CD4-positive, alpha-beta T cell (primary cell): ENCODE data around the gene CLRN3. TPM values are rescaled to one million over a fixed set of nuclear protein-coding genes. Genes with fewer than 3 reads are reported as not detected.

Source experiments
- ATAC-seq: fragments of 200-7000 bp; cut with Tn5 transposase; one replicate; pipeline ENCODE4 v1.10.0; 2022; ENCODE audit warnings: mild to moderate bottlenecking; ENCODE audit not compliant: poor library complexity
- CTCF ChIA-PET: fragments of 350-600 bp; sonication (Branson Sonifier 250); formaldehyde crosslinking; loops from one replicate; lab custom pipeline; 2021; ENCODE audit warnings: antibody characterized with exemption, inconsistent platforms; lab: Charles Lee
- POLR2A ChIA-PET: fragments of 350-600 bp; sonication (Branson Sonifier 250); formaldehyde crosslinking; loops from one replicate; lab custom pipeline; 2021; ENCODE audit warnings: antibody characterized with exemption, inconsistent platforms; lab: Charles Lee
- DNase-seq, 14 experiments: peaks; one replicate each; pipeline ENCODE4 v3.0.0-alpha.2; 2013 to 2020; ENCODE audit warnings: mixed read lengths in 2 of 14
- H3K27ac ChIP-seq, 2 donors: one replicate each; pipeline versions ENCODE4 v1.5.1 to v1.7.0; 2013; ENCODE audit warnings: low read length in 2 of 2, low read depth in 1 of 2, mild to moderate bottlenecking in 1 of 2
- H3K27me3 ChIP-seq, 2 experiments: 1 replicate in 1 of 2; 2 replicates in 1 of 2; pipeline versions ENCODE4 v1.6.1 to v1.7.0; 2013; ENCODE audit warnings: low read length in 2 of 2, control low read depth in 1 of 2, mild to moderate bottlenecking in 1 of 2, moderate library complexity in 1 of 2; ENCODE audit not compliant: insufficient read depth in 2 of 2, control insufficient read depth in 1 of 2
- H3K36me3 ChIP-seq: one replicate; pipeline ENCODE4 v1.6.1; 2013; ENCODE audit warnings: low read length, control low read depth; ENCODE audit not compliant: insufficient read depth
- H3K4me1 ChIP-seq: one replicate; pipeline ENCODE4 v1.6.1; 2013; ENCODE audit warnings: low read length, control low read depth; ENCODE audit not compliant: insufficient read depth
- H3K4me3 ChIP-seq: one replicate; pipeline ENCODE4 v1.5.1; 2013; ENCODE audit warnings: mild to moderate bottlenecking, low read length, moderate library complexity
- H3K9me3 ChIP-seq, 2 experiments: 1 replicate in 1 of 2; 2 replicates in 1 of 2; pipeline versions ENCODE4 v1.6.1 to v1.7.0; 2013; ENCODE audit warnings: low read length in 2 of 2, mild to moderate bottlenecking in 2 of 2, control low read depth in 1 of 2, moderate library complexity in 1 of 2; ENCODE audit not compliant: control insufficient read depth in 1 of 2, insufficient read depth in 1 of 2
- H3K27ac Mint-ChIP-seq: one replicate; pipeline ENCODE4 v1.8.0; 2020; ENCODE audit warnings: mixed read lengths
- H3K27me3 Mint-ChIP-seq: one replicate; pipeline ENCODE4 v1.8.0; 2021; ENCODE audit warnings: mixed read lengths
- H3K36me3 Mint-ChIP-seq: one replicate; pipeline ENCODE4 v1.8.0; 2021; ENCODE audit warnings: low read depth, mixed read lengths
- H3K4me1 Mint-ChIP-seq: one replicate; pipeline ENCODE4 v1.8.0; 2021; ENCODE audit warnings: low read depth, mixed read lengths
- H3K4me3 Mint-ChIP-seq: one replicate; pipeline ENCODE4 v1.8.0; 2020; ENCODE audit warnings: mild to moderate bottlenecking, mixed read lengths
- H3K9me3 Mint-ChIP-seq: one replicate; pipeline ENCODE4 v1.8.0; 2020; ENCODE audit warnings: mixed read lengths
- CTCF ChIP-seq: fragments of 200-600 bp; IDR thresholded peaks from one replicate; pipeline ENCODE4 v1.8.0; 2022; ENCODE audit warnings: antibody characterized with exemption, mild to moderate bottlenecking
- intact Hi-C, 2 experiments: fragments of 100-400 bp; cut with DNase I in 1 of 2; cut with micrococcal nuclease in 1 of 2; formaldehyde crosslinking; loops; one replicate each; pipeline versions ENCODE4 v1.15.1 to v1.9.0; 2023 to 2025; cut with DNase I, micrococcal nuclease
- polyA plus RNA-seq, 2 donors: library from polyadenylated mRNA; unstranded; fragments of 120-200 nt; gene quantifications; one replicate each; pipeline ENCODE4 v1.2.1, GENCODE V29; 2013
- total RNA-seq, 174 experiments: library from RNA in 2 of 174; stranded (reverse) in 2 of 174; gene quantifications; one replicate each; pipeline ENCODE4 v1.2.3 and lab custom pipeline; 2021 to 2026

Gene CLRN3
- total RNA-seq = not detected
- not detected for polyA plus RNA-seq (2013, experiment 1 of 2)
- not detected for polyA plus RNA-seq (2013, experiment 2 of 2)
- 0 to 0.13 (median 0) reads per million in 172 experiments for total RNA-seq (lab: John Stamatoyannopoulos, UW)

GRCh38 chr10:127892743-127893142, at the start of gene CLRN3:
TSS of gene CLRN3 (minus strand) at chr10:127892941. CDS start at chr10:127892784, 157 bp downstream.
- Histone ChIP-seq H3K36me3 (no peaks in the 10 kb centered on the region), H3K27ac (no peak within 1 kb of the TSS), H3K4me1 (no peaks in the 10 kb centered on the region), H3K4me3 (no peak within 1 kb of the TSS), H3K27me3 (no peaks in the 10 kb centered on the region), H3K9me3 (no peaks in the 10 kb centered on the region)
- no peak within 1 kb of the TSS for H3K27ac Mint-ChIP-seq
- peaks cover 4% of the 10 kb centered on the region for H3K27me3 Mint-ChIP-seq
- intact Hi-C loops = no loop called here
- TF ChIP-seq CTCF = no peak
- no peaks in the 10 kb centered on the region for H3K4me1 Mint-ChIP-seq
- ATAC-seq = no peak
- POLR2A ChIA-PET = no interaction called here
- DNase-seq = no peak
- CTCF ChIA-PET = no interaction called here
- H3K4me3 Mint-ChIP-seq = no peak within 1 kb of the TSS
- no peaks in the 10 kb centered on the region for H3K36me3 Mint-ChIP-seq
- no peaks in the 10 kb centered on the region for H3K9me3 Mint-ChIP-seq

- intact Hi-C loops = no loop called here
- Mint-ChIP-seq H3K9me3 (no peaks in the 10 kb centered on the region), H3K4me1 (peaks cover 26% of the 10 kb centered on the region), H3K4me3 (no peak overlapping the region), H3K27me3 (peaks cover 6% of the 10 kb centered on the region), H3K36me3 (no peaks in the 10 kb centered on the region), H3K27ac (no peak overlapping the region)
- H3K36me3 ChIP-seq = no peaks in the 10 kb centered on the region
- H3K9me3 ChIP-seq = no peaks in the 10 kb centered on the region
- no peak overlapping the region for H3K27ac ChIP-seq
- H3K4me1 ChIP-seq = peaks cover 15% of the 10 kb centered on the region
- TF ChIP-seq CTCF = no peak
- ChIA-PET CTCF (no interaction called here), POLR2A (no interaction called here)
- DNase-seq = no peak
- ATAC-seq = no peak
- H3K27me3 ChIP-seq = no peaks in the 10 kb centered on the region
- H3K4me3 ChIP-seq = no peak overlapping the region
Observed at GRCh38 chr10:127940866-127941640, 48.3 kb upstream of the CLRN3 start.

DNA sequence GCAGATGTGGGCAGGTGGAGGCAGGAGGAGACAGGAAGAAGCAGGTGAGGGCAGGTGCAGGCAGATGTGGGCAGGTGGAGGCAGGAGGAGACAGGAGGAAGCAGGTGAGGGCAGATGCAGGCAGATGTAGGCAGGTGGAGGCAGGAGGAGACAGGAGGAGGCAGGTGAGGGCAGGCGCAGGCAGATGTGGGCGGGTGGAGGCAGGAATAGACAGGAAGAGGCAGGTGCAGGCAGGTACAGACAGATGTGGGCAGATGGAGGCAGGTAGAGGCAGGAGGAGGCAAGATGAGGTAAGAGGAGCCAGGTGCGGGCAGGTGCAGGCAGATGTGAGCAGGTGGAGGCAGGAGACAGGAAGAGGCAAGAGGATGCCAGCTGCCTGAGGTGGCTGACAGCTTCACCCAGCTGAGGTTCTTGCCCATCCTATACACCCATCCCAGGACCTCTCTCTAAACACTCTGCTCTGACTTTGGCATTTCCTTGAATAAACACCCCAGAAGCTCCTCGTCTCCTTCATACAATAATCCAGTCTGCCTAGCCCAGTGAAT, 47.1 kb upstream of the CLRN3 start:
- peaks cover 14% of the 10 kb centered on the region for H3K4me1 Mint-ChIP-seq
- H3K27me3 Mint-ChIP-seq = peaks cover 14% of the 10 kb centered on the region
- ChIA-PET CTCF (no interaction called here), POLR2A (no interaction called here)
- H3K27ac Mint-ChIP-seq = no peak overlapping the region
- Histone ChIP-seq H3K27me3 (no peaks in the 10 kb centered on the region), H3K4me1 (peaks cover 3% of the 10 kb centered on the region), H3K27ac (no peak overlapping the region), H3K9me3 (no peaks in the 10 kb centered on the region), H3K4me3 (no peak overlapping the region), H3K36me3 (no peaks in the 10 kb centered on the region)
- H3K9me3 Mint-ChIP-seq = no peaks in the 10 kb centered on the region
- ATAC-seq (no peak), DNase-seq (no peak)
- intact Hi-C loops = no loop called here
- H3K4me3 Mint-ChIP-seq = no peak overlapping the region
- no peak for TF ChIP-seq CTCF
- no peaks in the 10 kb centered on the region for H3K36me3 Mint-ChIP-seq
